Measurements from ENCODE around the gene TYR. TPM values are rescaled to one million over a fixed set of nuclear protein-coding genes. Genes with fewer than 3 reads are reported as not detected.
"Not testable (repeated sequence)": the region's sequence is repeated elsewhere in the genome, so short reads cannot be mapped to it uniquely, and the experiment has no call there.

Gene TYR
- total RNA-seq, 4 donors from 2014 or later = not detected

DNA sequence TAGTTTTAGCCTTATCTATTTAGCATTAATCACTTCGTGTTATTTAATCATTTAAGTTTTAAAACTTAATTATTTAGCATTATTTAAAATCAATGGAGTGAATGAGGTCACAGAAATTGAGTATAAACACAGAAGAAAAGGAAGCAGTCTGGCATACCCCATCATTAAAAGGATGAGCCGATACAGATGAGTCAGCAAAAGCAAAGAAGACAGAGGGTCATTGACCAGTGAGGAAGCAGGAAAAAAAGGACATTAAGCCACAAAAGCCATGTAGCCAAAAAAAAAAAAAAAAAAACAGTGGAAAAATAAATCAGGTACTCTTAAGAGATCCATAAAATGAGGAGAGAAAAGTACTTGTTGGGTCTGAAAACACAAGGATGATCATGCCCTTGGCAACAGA is 71.5 kb downstream of the TYR start:
- H3K9me3 ChIP-seq = no peaks in the 10 kb centered on the region
- no peaks in the 10 kb centered on the region for H3K36me3 ChIP-seq
- ATAC-seq = no peak
- H3K4me3 ChIP-seq = no peak overlapping the region
- 65 to 69% methylated on average over 2 of the region's 2 CpGs for WGBS, 2 donors (ENCODE audit: low coverage in 1 of 2)
- H3K27ac ChIP-seq = no peak overlapping the region
- H3K27me3 ChIP-seq = no peaks in the 10 kb centered on the region
- TF ChIP-seq POLR2A (IDR thresholded peaks at IDR 0.05) (no peak), EP300 (IDR thresholded peaks at IDR 0.05) (no peak), POLR2AphosphoS5 (IDR thresholded peaks at IDR 0.05) (no peak)
- TF ChIP-seq, protein P1, sequence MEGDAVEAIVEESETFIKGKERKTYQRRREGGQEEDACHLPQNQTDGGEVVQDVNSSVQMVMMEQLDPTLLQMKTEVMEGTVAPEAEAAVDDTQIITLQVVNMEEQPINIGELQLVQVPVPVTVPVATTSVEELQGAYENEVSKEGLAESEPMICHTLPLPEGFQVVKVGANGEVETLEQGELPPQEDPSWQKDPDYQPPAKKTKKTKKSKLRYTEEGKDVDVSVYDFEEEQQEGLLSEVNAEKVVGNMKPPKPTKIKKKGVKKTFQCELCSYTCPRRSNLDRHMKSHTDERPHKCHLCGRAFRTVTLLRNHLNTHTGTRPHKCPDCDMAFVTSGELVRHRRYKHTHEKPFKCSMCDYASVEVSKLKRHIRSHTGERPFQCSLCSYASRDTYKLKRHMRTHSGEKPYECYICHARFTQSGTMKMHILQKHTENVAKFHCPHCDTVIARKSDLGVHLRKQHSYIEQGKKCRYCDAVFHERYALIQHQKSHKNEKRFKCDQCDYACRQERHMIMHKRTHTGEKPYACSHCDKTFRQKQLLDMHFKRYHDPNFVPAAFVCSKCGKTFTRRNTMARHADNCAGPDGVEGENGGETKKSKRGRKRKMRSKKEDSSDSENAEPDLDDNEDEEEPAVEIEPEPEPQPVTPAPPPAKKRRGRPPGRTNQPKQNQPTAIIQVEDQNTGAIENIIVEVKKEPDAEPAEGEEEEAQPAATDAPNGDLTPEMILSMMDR (IDR thresholded peaks at IDR 0.05) = no peak
- H3K4me1 ChIP-seq = no peaks in the 10 kb centered on the region

DNA sequence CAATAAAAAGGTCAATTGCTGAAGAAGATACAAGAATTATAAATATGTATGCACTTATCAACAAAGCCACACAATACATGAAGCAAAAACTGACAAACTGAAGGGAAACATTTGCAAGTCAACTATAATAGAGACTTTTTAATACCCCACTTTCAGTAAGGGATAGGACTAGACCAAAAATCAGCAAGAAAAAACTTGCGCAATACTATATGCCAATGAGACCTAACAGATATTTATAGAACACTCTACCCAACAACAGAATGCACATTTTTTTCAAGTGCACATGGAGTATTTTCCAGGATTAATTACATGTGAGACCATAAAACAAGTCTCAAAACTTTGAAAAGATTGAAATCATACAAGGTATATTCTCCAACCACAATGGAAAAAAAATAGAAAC is 83.8 kb downstream of the TYR start:
- ATAC-seq, H3K36me3 ChIP-seq, H3K9me3 ChIP-seq, H3K27ac ChIP-seq, H3K27me3 ChIP-seq, H3K4me1 ChIP-seq, H3K4me3 ChIP-seq: not testable (repeated sequence)
- 100% methylated on average over 1 of the region's 1 CpG for WGBS, 2 donors (ENCODE audit: low coverage in 1 of 2)

DNA sequence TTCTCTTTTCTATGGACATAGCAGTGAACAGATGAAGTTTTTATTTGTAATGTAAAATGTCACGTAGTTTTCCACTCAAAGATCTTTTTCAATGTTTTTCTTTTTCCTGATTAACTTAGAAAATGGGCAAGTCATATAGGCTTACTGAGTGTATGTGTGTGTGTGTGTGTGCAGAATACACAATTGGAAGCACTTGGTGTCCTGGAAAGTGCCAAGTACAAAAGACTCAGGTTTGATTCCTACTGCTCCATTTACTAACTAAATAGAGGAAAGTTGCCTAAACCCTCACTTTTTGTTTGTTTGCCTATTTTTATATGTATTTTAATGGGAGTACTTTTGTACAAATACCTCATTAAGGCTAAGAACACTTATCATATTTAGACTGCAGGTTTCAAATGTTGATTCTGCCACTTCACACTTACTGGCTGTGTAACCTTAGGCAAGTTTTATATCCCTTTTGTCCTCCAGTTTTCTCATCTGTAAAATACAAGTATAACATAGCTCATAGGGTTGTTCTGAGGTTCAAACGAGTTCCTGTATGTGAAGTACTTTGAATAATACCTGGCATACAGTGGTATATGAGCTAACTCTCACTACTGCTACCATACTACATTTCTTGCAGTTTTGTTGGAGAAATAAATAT is 90.1 kb downstream of the TYR start:
- Histone ChIP-seq H3K36me3 (no peaks in the 10 kb centered on the region), H3K4me3 (no peak overlapping the region), H3K27ac (no peak overlapping the region), H3K4me1 (no peaks in the 10 kb centered on the region), H3K9me3 (no peaks in the 10 kb centered on the region), H3K27me3 (no peaks in the 10 kb centered on the region)
- 75 to 80% methylated on average over 2 of the region's 2 CpGs for whole genome bisulfite sequencing, 2 donors (ENCODE audit: low coverage in 1 of 2)
- TF ChIP-seq EP300 (IDR thresholded peaks at IDR 0.05) (no peak), POLR2AphosphoS5 (IDR thresholded peaks at IDR 0.05) (no peak)
- no peak for ATAC-seq

DNA sequence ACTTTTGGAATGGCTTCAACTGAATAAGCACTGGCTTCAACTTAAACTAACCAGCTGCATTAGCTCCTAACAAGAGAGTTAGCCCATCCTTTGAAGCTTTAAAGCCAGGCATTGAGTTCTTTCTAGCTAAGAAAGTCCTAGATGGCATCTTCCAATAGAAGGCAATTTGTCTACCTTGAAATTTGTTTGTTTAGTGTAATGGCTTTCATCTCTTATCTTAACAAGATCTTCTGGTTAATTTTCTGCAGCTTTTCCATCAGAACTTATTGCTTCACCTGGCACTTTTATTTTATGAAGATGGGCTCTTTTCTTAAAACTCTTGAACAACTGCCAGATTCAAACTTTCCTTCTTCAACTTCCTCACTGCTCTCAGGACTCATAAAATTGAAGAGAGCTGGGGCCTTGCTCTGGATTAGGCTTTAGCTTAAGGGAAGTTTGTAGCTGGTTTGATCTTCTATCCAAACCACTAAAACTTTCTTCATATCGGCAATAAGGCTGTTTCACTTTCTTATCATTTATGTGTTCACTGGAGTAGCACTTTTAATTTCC is 94.9 kb downstream of the TYR start:
- ATAC-seq = not testable (repeated sequence)
- WGBS, 2 donors (ENCODE audit: low coverage in 1 of 2) = 100% methylated on average over 1 of the region's 1 CpG

DNA sequence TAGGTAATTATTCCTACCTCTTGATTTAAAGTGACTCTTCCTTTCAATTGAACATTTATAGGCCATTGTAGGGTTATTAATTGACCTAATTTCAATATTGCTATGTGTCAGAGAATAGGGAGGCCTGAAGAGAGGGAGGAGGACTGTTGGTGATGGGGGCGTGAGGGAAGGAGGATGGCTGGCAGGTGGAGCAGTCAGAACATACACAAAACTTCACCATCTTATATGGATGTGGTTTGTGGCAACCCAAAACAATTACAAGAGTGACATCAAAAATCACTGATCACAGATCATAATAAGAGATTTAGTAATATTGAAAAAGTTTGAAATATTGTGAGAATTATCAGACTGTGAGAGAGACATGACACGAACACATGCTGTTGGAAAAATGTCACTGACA is 95.5 kb downstream of the TYR start:
- H3K27me3 ChIP-seq, H3K9me3 ChIP-seq, H3K27ac ChIP-seq, ATAC-seq, H3K36me3 ChIP-seq, H3K4me1 ChIP-seq, H3K4me3 ChIP-seq: not testable (repeated sequence)
- WGBS, 2 donors (ENCODE audit: low coverage in 1 of 2) = 79 to 93% methylated on average over 1 to 2 of the region's 2 CpGs

More for the DNA sequence above, 94.9 kb downstream of the TYR start:
- H3K4me1 ChIP-seq, H3K4me3 ChIP-seq, H3K27ac ChIP-seq, H3K9me3 ChIP-seq, H3K36me3 ChIP-seq, H3K27me3 ChIP-seq: not testable (repeated sequence)

DNA sequence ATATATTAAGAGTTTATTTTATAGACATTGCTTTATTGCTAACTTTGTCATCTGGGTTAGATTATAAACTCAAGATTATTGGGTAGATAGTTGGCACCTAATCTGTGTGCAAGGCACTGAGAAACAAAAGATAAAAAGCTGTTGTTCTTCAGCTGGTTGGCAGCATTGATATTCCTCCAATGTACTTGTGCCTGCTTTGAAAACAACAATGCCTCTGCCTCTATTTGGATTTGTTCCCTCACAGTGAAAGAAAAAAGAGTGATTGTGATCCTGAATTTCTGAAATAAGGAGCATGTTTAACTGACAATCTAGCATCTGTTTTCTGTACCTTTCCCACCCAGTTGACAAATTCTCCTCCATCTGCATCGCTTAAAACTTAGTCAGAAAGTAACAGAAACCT is 98.3 kb downstream of the TYR start:
- no peak overlapping the region for H3K27ac ChIP-seq
- H3K27me3 ChIP-seq = no peaks in the 10 kb centered on the region
- H3K36me3 ChIP-seq = no peaks in the 10 kb centered on the region
- no peaks in the 10 kb centered on the region for H3K4me1 ChIP-seq
- WGBS, 2 donors (ENCODE audit: low coverage in 1 of 2) = 50% methylated on average over 1 of the region's 1 CpG
- H3K9me3 ChIP-seq = no peaks in the 10 kb centered on the region
- no peak for ATAC-seq
- H3K4me3 ChIP-seq = no peak overlapping the region
- no peak for TF ChIP-seq POLR2AphosphoS5 (IDR thresholded peaks at IDR 0.05)
- TF ChIP-seq, protein P1 (IDR thresholded peaks at IDR 0.05) = no peak
- TF ChIP-seq POLR2A (IDR thresholded peaks at IDR 0.05) = no peak
- TF ChIP-seq EP300 (IDR thresholded peaks at IDR 0.05) = no peak

DNA sequence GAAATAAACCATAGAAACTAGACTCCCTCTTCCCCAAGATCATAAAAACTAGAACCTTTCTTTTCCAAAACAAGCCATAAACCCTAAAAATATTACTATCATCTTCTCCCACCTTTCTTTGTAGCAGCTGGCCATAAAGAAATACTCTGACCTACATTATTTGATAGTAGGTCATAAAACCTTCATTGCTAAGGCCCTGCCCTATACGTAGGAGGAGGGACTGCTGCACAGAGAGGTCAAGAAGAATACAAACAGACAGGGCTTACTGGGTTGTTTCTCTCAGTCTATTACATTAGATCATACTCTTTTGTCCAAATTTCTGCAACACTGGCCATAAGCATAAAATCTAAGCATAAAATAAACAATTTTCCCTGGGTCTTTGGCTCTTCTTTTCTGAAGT is 101.5 kb downstream of the TYR start:
- no peak for ATAC-seq
- H3K36me3 ChIP-seq = no peaks in the 10 kb centered on the region
- no peak overlapping the region for H3K27ac ChIP-seq
- H3K27me3 ChIP-seq = no peaks in the 10 kb centered on the region
- H3K4me3 ChIP-seq = no peak overlapping the region
- TF ChIP-seq, protein P1 (IDR thresholded peaks at IDR 0.05) = no peak
- TF ChIP-seq POLR2AphosphoS5 (IDR thresholded peaks at IDR 0.05) (no peak), POLR2A (IDR thresholded peaks at IDR 0.05) (no peak), EP300 (IDR thresholded peaks at IDR 0.05) (no peak)
- no peaks in the 10 kb centered on the region for H3K4me1 ChIP-seq
- no peaks in the 10 kb centered on the region for H3K9me3 ChIP-seq
- WGBS, 2 donors (ENCODE audit: low coverage in 1 of 2) = 88 to 100% methylated on average over 1 of the region's 1 CpG

DNA sequence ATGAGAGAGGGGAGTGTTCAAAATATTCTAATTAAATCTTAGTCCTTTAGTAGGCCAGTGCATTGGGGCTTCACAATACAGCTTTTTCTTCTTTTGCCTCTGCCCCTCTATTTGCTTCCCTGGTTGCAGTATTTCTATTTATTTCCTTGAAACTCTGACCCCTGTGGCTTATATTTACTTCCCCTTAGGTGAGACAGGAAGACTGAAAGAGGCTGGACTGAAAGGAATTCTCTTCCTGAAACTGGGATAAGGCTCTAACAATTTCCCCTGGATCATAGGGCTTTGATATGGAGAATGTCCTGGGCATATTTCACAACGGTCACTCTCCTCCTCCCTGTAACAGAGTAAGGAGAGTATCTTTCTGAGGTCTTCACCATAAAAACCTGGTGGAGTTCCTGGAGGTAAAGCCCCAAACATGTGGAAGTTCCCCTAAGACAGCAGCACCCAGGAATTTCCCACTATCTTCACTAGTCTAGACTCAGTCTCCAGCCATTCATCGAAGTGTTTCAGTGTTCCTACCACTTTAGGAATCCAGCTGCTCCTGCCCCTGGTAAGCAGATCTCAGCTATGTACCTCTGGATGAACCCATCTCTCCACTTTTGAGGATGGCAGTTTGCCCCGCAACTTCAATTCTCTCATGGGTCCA is 103.5 kb downstream of the TYR start:
- H3K27ac ChIP-seq, H3K4me3 ChIP-seq, H3K4me1 ChIP-seq, ATAC-seq, H3K27me3 ChIP-seq, H3K9me3 ChIP-seq, H3K36me3 ChIP-seq: not testable (repeated sequence)
- 67 to 100% methylated on average over 2 to 3 of the region's 3 CpGs for WGBS, 2 donors (ENCODE audit: low coverage in 1 of 2)

DNA sequence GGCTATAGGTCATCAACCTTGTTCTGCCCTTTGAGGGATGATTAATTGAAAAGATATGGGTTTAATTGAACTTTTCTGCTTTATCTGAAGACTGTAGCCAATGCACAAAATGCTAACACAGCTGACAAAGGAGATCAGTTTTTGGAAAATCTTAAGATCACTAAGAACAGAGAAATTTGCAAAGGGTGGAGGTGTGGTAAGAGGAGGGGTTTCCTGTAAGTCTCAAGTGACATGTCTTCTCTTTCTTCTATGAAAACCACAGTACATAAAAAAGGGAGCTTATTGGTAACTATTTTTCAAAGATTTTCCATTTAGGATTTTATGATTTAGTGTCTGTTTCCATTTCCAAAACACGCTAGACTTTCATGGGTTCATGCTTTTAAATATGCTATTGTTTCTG is 108.9 kb downstream of the TYR start:
- 89 to 100% methylated on average over 1 of the region's 1 CpG for WGBS, 2 donors (ENCODE audit: low coverage in 1 of 2)
- not testable (repeated sequence) for H3K36me3 ChIP-seq, H3K27me3 ChIP-seq, H3K27ac ChIP-seq, ATAC-seq, H3K9me3 ChIP-seq, H3K4me3 ChIP-seq, H3K4me1 ChIP-seq

DNA sequence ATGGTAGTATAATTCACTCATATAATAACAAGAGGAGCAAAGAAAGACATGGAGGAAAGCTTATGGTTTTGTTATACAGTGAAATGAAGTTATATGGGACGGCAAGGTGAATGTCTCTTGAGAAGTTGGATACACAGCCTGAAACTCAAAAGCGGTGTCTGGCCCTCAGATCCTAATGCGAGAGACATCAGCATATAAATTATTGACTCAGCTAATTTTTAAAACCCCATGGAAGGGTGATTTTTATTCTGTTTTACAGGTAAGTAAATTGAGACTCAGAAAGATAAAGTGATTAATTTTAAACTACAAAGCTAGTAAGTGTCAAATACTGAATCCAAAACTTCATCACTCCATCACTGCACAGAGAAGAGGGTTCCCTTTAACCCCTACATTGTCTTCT is 110.3 kb downstream of the TYR start:
- not testable (repeated sequence) for H3K36me3 ChIP-seq, H3K27me3 ChIP-seq, H3K27ac ChIP-seq, H3K4me1 ChIP-seq, H3K4me3 ChIP-seq, ATAC-seq, H3K9me3 ChIP-seq
- 49 to 73% methylated on average over 3 of the region's 3 CpGs for WGBS, 2 donors (ENCODE audit: low coverage in 1 of 2)
